Caki2 (cell line): Measurements from ENCODE around the gene UNC5B. TPM values are rescaled to one million over a fixed set of nuclear protein-coding genes. Genes with fewer than 3 reads are reported as not detected.
A peak's percentile ranks its signal among the peaks of the same experiment; 100 is the strongest.

Experiments
- DNase-seq: peaks from one replicate; pipeline ENCODE4 v3.0.0-alpha.2; 2015; ENCODE audit warnings: low read depth
- in situ Hi-C: cut with HindIII; loops from 2 replicates; pipeline ENCODE4 v1.10.0; 2016; ENCODE audit warnings: low sequenced_read_pairs, low pct_unique_long_range_greater_than_20kb, mixed read lengths
- total RNA-seq: library from RNA; depleted of rRNA; stranded (reverse); fragments of >200 nt; shearing (Covaris generic); gene quantifications from 2 replicates; pipeline ENCODE4 v1.2.3, GENCODE V29; 2014; ENCODE audit warnings: low replicate concordance

The UNC5B gene
- total RNA-seq, 1 experiment from 2014 or later: not detected

DNA sequence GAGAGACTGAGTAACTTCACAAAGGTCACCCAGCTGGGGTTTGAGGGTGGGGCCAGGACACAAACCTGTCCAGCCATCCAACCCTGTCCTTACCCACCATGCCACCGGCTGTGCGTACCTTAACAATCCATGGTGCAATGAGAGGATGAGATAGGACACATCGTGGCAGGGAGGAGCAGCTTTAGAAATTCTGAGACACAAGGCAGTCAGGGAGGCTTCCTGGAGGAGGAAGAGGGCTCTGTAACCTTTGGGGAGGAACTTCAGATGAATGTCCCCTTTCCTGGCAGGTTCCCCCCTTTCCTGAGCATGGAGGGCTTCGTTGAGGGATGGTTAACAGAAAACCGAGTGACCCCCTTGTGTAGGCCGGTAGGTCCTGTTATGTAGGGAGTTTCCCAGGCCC lies 71.0 kb downstream of the UNC5B start:
- in situ Hi-C loops: no loop called here
- no peak for DNase-seq

GRCh38 chr10:71283876-71284275 lies 71.5 kb downstream of the UNC5B start:
- no peak for DNase-seq
- in situ Hi-C loops: no loop called here

DNA sequence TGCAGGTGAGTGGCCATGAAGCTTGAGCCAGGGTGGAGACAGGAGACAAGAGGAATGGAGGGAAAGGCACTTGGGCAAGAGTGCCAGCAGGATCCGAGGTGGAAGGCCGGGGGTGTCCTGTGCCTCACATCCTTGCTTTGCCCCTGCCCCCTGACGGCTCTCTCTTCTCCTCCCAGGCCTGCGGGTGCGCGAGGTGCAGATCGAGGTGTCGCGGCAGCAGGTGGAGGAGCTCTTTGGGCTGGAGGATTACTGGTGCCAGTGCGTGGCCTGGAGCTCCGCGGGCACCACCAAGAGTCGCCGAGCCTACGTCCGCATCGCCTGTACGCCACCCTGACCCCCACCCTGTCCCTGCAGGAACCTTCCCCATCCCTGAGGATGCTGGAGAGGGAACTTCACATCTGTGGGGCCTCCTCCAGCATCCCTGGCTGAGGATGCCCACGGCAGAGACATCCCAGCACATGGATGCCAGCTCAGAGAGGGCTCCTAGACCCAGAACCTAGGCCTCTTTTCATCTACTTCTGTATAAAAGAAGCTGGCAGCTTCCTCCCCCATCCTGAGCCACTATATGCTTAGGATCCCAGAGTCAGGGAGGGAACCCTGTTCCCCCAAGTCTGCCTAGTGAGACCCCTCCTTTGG lies 72.3 kb downstream of the UNC5B start:
- in situ Hi-C loops: no loop called here
- no peak for DNase-seq

- in situ Hi-C loops: no loop called here
- peak; percentile 24 for DNase-seq
Measured at GRCh38 chr10:71285180-71285545, 72.8 kb downstream of the UNC5B start.

DNA sequence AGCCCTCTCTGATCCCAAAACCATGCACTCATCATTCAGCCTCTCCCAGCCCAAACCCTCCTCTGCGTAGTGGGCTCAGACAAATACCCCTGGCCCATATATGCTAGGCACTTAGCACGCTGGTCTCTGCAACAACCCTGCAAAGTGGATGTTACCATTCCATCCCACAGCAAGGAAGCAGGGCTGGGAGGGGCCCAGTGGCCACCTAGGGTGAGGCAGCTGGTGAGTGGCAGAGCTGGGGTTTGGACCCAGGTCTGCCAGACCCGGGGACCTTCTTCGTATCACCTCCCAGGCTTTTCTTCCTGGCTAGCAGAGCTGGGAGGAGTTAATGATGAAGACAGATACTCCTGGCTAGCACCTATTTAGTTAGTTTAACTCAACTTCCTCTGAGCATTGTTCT lies 73.6 kb downstream of the UNC5B start:
- no peak for DNase-seq
- in situ Hi-C loops: no loop called here

DNA sequence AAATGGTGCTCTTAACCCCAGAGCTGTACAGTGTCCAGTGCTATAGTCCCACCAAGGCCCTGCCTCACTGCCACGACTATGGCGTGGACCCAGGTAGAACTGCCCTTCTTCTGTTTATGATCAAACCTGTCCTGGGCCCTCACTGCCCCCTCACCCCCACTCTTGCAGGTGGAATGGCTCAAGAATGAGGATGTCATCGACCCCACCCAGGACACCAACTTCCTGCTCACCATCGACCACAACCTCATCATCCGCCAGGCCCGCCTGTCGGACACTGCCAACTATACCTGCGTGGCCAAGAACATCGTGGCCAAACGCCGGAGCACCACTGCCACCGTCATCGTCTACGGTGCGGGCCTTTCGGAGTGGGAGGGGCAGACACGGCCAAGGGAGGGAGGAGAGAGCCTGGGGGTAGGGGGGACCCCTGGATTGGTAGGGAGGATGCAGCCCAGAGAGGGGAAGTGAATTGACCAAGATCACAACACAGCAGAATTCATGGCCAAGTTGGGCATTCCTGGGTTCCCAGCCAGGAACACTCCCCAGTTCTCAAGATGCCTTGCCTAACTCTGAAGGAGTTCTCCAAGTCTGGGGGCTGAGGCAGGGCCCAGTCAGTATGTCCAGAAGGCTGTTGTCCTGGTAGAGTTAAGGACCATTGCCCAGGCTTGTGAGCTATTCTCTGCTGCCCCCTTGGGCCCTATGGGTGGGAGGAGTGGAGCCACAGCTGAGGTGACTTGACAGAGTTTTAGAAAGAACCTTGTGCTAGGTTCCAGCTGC lies 74.3 kb downstream of the UNC5B start:
- in situ Hi-C loops: no loop called here

DNA sequence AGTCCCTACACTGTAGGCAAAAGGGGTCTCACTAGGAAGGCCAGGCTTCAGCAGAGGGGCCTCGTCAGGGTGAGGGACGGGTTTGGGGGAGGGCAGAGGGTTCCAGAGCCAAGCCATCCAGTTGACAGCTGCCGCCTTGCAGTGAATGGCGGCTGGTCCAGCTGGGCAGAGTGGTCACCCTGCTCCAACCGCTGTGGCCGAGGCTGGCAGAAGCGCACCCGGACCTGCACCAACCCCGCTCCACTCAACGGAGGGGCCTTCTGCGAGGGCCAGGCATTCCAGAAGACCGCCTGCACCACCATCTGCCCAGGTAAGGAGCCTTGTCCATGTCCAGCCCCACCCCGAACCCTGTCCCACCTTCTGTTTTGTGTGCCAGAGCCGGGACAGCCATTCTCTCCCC lies 75.1 kb downstream of the UNC5B start:
- in situ Hi-C loops: no loop called here
- DNase-seq: no peak

More for the DNA sequence above, 74.3 kb downstream of the UNC5B start:
- no peak for DNase-seq

DNA sequence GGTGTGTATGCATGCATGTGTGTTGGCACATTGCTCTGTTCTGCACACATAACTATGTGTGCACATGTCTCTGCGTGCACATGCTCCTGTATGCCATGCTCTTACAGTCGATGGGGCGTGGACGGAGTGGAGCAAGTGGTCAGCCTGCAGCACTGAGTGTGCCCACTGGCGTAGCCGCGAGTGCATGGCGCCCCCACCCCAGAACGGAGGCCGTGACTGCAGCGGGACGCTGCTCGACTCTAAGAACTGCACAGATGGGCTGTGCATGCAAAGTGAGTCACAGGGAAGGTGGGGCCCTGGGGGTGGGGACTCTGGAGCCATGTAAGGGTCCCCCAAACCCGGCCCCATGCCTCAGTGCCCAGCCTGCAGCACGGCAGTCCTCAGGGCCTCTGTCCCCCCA lies 76.1 kb downstream of the UNC5B start:
- no peak for DNase-seq

GRCh38 chr10:71289421-71290130 lies 77.2 kb downstream of the UNC5B start:
- in situ Hi-C loops: no loop called here
- no peak for DNase-seq

More for the DNA sequence above, 76.1 kb downstream of the UNC5B start:
- in situ Hi-C loops: no loop called here

- in situ Hi-C loops: no loop called here
Measured at GRCh38 chr10:71290331-71290730, 78.0 kb downstream of the UNC5B start.

GRCh38 chr10:71290806-71291527 lies 78.6 kb downstream of the UNC5B start:
- in situ Hi-C loops: no loop called here
- DNase-seq: no peak

More at GRCh38 chr10:71290331-71290730, 78.0 kb downstream of the UNC5B start:
- no peak for DNase-seq

GRCh38 chr10:71291528-71291900 lies 79.1 kb downstream of the UNC5B start:
- no peak for DNase-seq
- in situ Hi-C loops: no loop called here

- in situ Hi-C loops: no loop called here
- no peak for DNase-seq
Measured at GRCh38 chr10:71292624-71293445, 80.5 kb downstream of the UNC5B start.

- DNase-seq: no peak
- in situ Hi-C loops: no loop called here
Measured at GRCh38 chr10:71293446-71294084, 81.2 kb downstream of the UNC5B start.

DNA sequence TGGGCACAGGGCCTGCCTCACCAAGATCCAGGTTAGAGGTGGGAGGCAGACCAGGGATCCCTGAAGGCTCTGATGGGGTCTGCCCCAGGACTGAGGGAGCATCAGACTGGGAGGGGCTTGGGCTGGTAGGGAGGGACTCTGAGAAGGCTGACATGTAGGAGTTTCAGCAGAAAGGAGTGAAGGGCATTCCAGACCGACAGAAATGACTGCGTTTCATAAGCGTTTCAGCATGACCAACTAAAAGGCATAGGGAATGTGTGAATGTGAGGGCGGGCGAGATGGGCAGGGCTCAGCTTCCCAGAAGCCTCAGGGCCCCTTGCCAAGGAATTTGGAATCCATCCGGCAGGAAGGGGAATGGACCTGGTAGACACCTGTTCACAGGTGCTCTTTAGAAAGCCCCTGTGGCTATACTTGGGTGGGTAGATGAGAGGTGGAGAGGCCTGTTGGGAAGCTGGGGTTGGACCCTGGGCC lies 81.8 kb downstream of the UNC5B start:
- in situ Hi-C loops: no loop called here
- DNase-seq: no peak

GRCh38 chr10:71294856-71295255 lies 82.5 kb downstream of the UNC5B start:
- no peak for DNase-seq
- in situ Hi-C loops: no loop called here

- no peak for DNase-seq
- in situ Hi-C loops: no loop called here
Measured at GRCh38 chr10:71295641-71296040, 83.3 kb downstream of the UNC5B start.
